ENCODE data around the gene ZBTB47.
A peak's percentile ranks its signal among the peaks of the same experiment; 100 is the strongest.

The ZBTB47 gene

DNA sequence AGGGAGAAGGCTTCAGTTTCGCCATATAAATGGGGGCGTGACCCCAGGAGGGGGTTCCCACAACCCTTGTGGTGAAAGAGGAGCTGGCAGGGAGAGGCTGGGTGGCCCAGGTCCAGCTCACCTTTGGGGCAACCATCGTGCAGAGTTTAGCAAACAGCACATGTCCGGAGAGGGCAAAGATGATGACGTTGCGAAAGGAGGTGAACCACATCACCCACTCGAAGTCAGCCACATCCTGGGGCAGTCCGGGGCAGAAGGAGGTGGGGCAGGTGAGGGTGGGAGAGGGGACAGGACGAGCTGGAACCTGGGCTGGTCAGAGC, 45.4 kb downstream of the ZBTB47 start:
- no peak overlapping the region for H3K4me3 ChIP-seq (ENCODE audit: insufficient read depth, low read depth, low read length, poor library complexity, severe bottlenecking)
- no peak for DNase-seq
- H3K27me3 ChIP-seq (replicated peaks; ENCODE audit: control insufficient read depth, insufficient read depth, low read length, poor library complexity, severe bottlenecking), result no peaks in the 10 kb centered on the region
- H3K36me3 ChIP-seq (ENCODE audit: control insufficient read depth, insufficient read depth, low read length), result no peaks in the 10 kb centered on the region
- H3K27ac ChIP-seq (ENCODE audit: insufficient read depth, low read length, poor library complexity, severe bottlenecking), result no peak overlapping the region
- H3K9me3 ChIP-seq (ENCODE audit: control insufficient read depth, low read length), result no peaks in the 10 kb centered on the region
- peaks cover 7% of the 10 kb centered on the region for H3K4me1 ChIP-seq (ENCODE audit: control insufficient read depth, insufficient read depth, low read length, poor library complexity, severe bottlenecking)

DNA sequence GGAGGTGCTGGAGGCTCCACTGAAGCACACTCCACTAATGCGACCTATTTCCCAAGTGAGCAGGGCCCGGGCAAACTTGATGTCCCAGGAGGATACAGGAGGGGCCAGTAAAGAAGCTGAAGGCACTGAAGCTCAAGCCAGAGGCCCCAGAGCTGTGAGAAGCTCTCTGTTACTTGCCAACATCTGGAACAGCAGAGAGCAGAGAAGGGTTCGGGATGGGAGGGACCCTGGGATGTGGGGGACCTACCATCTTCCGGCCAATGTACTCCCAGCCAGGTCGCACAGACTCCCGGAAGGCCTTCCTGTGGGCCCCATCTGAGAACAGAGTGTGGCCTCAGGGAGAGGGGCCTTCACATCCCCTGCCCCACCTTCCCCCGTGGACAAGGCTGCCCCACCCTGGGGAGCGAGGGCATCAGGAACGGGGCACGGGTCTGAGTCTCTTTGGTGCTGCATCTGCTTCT, 46.0 kb downstream of the ZBTB47 start:
- Histone ChIP-seq H3K27me3 (replicated peaks; ENCODE audit: control insufficient read depth, insufficient read depth, low read length, poor library complexity, severe bottlenecking) (no peaks in the 10 kb centered on the region), H3K4me3 (ENCODE audit: insufficient read depth, low read depth, low read length, poor library complexity, severe bottlenecking) (no peak overlapping the region), H3K9me3 (ENCODE audit: control insufficient read depth, low read length) (no peaks in the 10 kb centered on the region), H3K4me1 (ENCODE audit: control insufficient read depth, insufficient read depth, low read length, poor library complexity, severe bottlenecking) (peaks cover 7% of the 10 kb centered on the region), H3K27ac (ENCODE audit: insufficient read depth, low read length, poor library complexity, severe bottlenecking) (no peak overlapping the region), H3K36me3 (ENCODE audit: control insufficient read depth, insufficient read depth, low read length) (no peaks in the 10 kb centered on the region)
- no peak for DNase-seq

DNA sequence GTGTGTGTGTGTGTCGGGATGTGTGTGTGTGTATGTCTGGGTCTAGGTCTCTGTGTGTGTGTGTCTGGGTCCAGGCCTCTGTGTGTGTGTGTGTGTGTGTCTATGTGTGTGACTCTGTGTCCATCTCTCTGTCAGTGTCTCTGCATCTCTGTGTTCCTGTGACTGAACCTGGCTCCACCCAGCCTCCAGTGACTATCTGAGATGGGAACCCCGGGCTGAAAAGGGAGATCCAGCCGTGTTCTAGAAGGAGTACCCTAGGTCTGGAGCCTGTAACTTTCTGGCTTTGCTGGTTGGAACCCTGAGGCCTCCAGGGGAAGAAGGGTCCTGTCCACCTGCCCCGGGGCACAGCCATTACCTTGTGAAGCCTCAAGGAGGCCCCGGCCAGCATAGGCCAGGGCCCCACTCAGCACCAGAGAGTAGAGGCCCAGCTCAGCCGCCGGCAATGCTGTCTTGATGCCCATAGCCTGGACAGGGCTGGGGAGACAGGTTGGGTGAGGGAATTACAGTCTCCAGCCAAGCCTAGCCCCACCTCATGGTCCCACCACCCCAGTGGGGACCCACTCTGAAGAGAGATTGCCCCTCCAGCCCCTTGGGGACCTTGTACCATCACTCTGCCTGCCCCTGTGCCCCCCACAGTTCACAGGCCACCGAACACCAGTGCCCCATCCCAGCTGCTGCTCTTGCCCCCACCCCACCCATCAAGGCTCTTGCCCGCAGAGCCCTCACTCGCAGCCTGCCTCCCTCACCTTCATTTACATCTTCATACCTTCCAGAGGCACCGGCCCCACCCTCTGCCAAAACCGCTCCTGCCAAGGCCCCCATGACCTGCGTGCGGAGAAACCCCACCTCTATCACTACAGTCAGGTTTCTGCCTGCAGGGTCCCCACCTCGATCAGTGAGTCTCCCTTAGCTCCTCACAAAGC, 47.1 kb downstream of the ZBTB47 start:
- Histone ChIP-seq H3K9me3 (ENCODE audit: control insufficient read depth, low read length) (no peaks in the 10 kb centered on the region), H3K4me1 (ENCODE audit: control insufficient read depth, insufficient read depth, low read length, poor library complexity, severe bottlenecking) (peaks cover 7% of the 10 kb centered on the region), H3K4me3 (ENCODE audit: insufficient read depth, low read depth, low read length, poor library complexity, severe bottlenecking) (no peak overlapping the region), H3K27ac (ENCODE audit: insufficient read depth, low read length, poor library complexity, severe bottlenecking) (no peak overlapping the region), H3K27me3 (replicated peaks; ENCODE audit: control insufficient read depth, insufficient read depth, low read length, poor library complexity, severe bottlenecking) (no peaks in the 10 kb centered on the region), H3K36me3 (ENCODE audit: control insufficient read depth, insufficient read depth, low read length) (no peaks in the 10 kb centered on the region)
- DNase-seq, result no peak

DNA sequence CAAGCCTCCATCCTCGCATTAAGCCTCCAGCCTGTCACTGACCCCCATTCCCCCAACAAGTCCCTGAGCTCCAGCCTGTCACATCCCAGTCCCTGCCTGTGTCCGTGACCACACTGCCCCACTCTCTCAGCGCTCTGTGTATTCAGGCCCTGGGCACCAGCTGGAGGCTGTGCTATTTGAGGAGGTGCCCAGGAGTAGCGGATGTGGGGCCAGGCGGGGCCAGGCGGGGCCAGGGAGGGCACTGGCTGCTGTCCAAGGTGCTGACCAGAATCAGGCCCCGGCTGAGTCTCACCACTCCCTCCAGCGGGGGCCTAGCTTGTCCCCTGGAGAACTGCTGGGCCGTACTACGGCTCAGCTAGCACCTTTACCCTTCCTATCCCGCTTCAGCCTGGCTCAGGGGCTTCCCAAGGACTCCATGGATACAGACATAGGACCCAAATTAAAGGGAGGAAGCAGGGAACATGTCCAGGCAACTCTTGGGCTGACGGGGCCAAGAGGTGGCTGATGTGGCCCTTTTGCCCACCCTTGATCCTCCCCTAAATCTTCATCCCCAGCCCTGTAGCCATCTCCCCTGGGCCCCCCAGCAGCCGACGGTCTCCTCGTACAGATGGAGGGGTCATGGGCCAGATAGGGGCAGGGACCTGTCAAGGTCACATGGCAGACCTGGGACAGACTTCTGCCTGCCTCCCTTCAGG, 48.0 kb downstream of the ZBTB47 start:
- Histone ChIP-seq H3K9me3 (ENCODE audit: control insufficient read depth, low read length) (no peaks in the 10 kb centered on the region), H3K27me3 (replicated peaks; ENCODE audit: control insufficient read depth, insufficient read depth, low read length, poor library complexity, severe bottlenecking) (no peaks in the 10 kb centered on the region), H3K4me1 (ENCODE audit: control insufficient read depth, insufficient read depth, low read length, poor library complexity, severe bottlenecking) (peaks cover 7% of the 10 kb centered on the region), H3K27ac (ENCODE audit: insufficient read depth, low read length, poor library complexity, severe bottlenecking) (no peak overlapping the region), H3K36me3 (ENCODE audit: control insufficient read depth, insufficient read depth, low read length) (no peaks in the 10 kb centered on the region), H3K4me3 (ENCODE audit: insufficient read depth, low read depth, low read length, poor library complexity, severe bottlenecking) (no peak overlapping the region)
- peak; percentile 18 to 24 (median 18) for DNase-seq

DNA sequence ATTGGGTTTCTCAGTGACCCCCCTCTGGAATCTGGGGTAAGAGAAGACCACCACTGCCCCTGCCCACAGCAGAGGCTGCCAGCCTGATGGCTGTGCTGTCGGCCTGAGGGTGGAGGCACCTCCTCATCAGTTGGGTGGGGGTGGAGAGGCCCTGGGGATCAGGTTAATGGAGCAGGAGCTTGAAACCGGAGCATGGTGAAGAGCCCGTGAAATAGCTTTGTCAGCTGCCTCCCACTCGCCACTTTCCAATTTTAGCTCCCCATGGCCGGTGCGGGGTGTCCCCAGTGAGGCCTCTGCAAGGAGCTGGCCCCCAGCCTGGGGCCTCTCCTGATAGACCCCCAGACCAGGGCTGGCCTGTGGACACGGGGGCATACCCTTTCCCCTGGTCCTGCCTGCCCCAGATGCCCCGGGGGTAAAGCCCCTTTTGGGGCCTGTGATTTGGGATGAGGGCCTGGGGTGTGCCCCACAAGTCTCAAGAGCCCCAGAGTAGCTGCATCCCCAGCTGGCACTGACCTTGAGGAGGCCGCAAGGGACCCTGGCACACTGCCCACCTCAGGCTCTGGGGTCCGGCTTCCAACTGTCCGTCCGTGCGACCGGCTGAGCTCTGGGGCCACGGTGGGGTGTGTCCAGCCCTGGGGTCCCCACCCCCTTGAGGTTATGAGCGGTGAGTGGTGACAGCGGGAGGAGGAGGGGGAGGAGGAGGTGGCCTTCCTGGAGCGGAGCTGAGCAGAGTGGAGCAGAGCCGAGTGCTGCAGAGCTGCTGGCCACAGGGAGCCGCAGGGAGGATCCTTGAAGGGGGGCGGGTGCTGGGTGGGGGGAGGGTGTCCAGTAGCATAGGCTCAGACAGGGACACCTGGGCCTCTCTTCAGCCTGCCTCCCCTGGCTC, 48.8 kb downstream of the ZBTB47 start, which contains the start of gene HHATL:
TSS of gene HHATL (minus strand) at position 733 of the 886 bp plus-strand sequence. CDS start 1,972 bp downstream, outside the sequence.
- no peaks in the 10 kb centered on the region for H3K9me3 ChIP-seq (ENCODE audit: control insufficient read depth, low read length)
- no peaks in the 10 kb centered on the region for H3K27me3 ChIP-seq (replicated peaks; ENCODE audit: control insufficient read depth, insufficient read depth, low read length, poor library complexity, severe bottlenecking)
- H3K4me1 ChIP-seq (ENCODE audit: control insufficient read depth, insufficient read depth, low read length, poor library complexity, severe bottlenecking), result peaks cover 7% of the 10 kb centered on the region
- DNase-seq, result no peak
- no peaks in the 10 kb centered on the region for H3K36me3 ChIP-seq (ENCODE audit: control insufficient read depth, insufficient read depth, low read length)
- H3K27ac ChIP-seq (ENCODE audit: insufficient read depth, low read length, poor library complexity, severe bottlenecking), result no peak within 1 kb of the TSS
- H3K4me3 ChIP-seq (ENCODE audit: insufficient read depth, low read depth, low read length, poor library complexity, severe bottlenecking), result no peak within 1 kb of the TSS

DNA sequence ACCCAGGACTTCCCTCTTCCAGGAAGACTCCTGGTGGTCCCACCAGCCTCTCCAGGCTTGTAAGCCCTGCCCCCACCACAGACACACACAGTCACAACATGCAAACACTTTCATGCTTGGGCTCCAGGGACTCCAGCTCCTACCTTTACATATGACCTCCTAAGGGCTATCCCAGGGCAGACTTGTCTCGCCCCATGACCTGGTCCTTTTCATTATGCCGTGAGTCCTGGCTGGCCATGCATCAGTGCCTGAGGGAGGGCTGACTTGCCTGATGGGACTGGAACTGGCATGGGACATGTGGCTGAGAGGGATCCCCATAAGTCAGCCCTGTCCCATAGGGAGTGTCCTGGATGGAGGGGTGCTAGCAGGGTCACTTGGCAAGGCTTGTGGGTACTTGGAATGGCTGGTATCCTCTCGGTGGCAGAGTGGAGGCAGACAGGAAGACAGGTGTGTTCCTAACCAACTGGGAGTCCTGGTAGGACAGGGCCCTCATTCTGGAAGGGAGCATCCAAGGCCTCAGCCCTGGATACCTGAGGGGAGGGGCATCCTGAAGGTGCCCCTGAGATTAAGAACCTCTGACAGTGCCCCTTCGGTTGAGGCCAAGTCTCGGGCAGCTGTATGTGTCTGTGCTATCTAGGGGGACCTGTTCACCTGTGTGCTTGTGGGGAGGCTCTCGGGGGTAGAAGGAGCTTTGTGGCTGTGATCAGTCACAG, 49.6 kb downstream of the ZBTB47 start:
- no peaks in the 10 kb centered on the region for H3K27me3 ChIP-seq (replicated peaks; ENCODE audit: control insufficient read depth, insufficient read depth, low read length, poor library complexity, severe bottlenecking)
- H3K4me1 ChIP-seq (ENCODE audit: control insufficient read depth, insufficient read depth, low read length, poor library complexity, severe bottlenecking), result peaks cover 7% of the 10 kb centered on the region
- no peaks in the 10 kb centered on the region for H3K36me3 ChIP-seq (ENCODE audit: control insufficient read depth, insufficient read depth, low read length)
- no peak for DNase-seq
- no peaks in the 10 kb centered on the region for H3K9me3 ChIP-seq (ENCODE audit: control insufficient read depth, low read length)
- no peak overlapping the region for H3K27ac ChIP-seq (ENCODE audit: insufficient read depth, low read length, poor library complexity, severe bottlenecking)
- no peak overlapping the region for H3K4me3 ChIP-seq (ENCODE audit: insufficient read depth, low read depth, low read length, poor library complexity, severe bottlenecking)

DNA sequence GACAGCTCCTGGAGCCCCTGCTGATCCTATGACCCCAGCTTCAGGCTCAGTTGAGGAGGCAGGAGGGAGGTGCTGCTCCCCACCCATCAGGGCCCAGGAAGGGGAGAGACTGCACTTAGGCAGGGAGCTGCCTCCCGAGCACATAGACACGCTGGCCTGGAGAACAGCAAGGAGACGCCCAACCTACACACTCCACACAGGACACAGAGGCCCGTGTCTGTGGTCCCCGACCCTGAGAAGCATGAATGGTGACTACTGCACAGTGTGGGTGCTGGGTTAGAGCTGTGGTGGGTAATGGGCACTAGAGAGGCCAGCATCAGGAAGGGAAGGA, 50.2 kb downstream of the ZBTB47 start:
- Histone ChIP-seq H3K4me3 (ENCODE audit: insufficient read depth, low read depth, low read length, poor library complexity, severe bottlenecking) (no peak overlapping the region), H3K27me3 (replicated peaks; ENCODE audit: control insufficient read depth, insufficient read depth, low read length, poor library complexity, severe bottlenecking) (no peaks in the 10 kb centered on the region), H3K9me3 (ENCODE audit: control insufficient read depth, low read length) (no peaks in the 10 kb centered on the region), H3K4me1 (ENCODE audit: control insufficient read depth, insufficient read depth, low read length, poor library complexity, severe bottlenecking) (peaks cover 5% of the 10 kb centered on the region), H3K36me3 (ENCODE audit: control insufficient read depth, insufficient read depth, low read length) (no peaks in the 10 kb centered on the region), H3K27ac (ENCODE audit: insufficient read depth, low read length, poor library complexity, severe bottlenecking) (no peak overlapping the region)
- DNase-seq, result no peak

DNA sequence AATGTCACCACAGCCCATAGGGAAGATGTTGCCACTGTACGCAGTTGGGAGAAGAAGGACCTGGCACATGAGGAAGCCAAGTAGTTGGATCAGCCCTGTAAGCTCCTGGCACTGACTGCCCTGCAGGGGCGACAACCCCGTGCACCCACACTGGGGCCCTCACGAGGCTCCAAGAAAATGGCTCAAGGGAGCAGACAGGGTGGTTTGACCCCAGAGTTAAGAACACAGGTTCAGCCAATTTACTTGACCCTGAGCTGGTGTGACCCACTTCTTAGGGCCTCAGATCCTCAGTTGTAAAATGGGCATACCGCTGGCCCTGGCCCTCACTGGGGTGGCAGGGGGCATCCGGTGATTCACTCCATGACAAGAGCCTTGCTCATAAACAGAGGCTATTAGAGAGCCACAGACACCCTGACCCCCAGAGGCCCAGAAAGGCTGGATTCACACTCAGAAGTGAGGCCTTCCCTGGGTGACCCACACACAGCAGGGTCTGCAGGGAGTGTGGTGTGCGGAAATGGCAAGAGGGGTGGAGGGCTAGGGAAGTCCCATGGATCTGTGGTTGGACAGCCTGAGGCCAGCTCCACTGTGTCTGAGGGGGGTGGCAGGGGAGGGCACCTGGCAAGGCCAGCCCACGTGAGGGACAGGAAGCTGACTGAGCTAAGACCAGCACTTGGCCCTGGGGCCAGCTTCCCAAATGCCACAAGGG, 50.8 kb downstream of the ZBTB47 start:
- no peak overlapping the region for H3K4me3 ChIP-seq (ENCODE audit: insufficient read depth, low read depth, low read length, poor library complexity, severe bottlenecking)
- no peak for DNase-seq
- no peak overlapping the region for H3K27ac ChIP-seq (ENCODE audit: insufficient read depth, low read length, poor library complexity, severe bottlenecking)
- no peaks in the 10 kb centered on the region for H3K27me3 ChIP-seq (replicated peaks; ENCODE audit: control insufficient read depth, insufficient read depth, low read length, poor library complexity, severe bottlenecking)
- peaks cover 2% of the 10 kb centered on the region for H3K4me1 ChIP-seq (ENCODE audit: control insufficient read depth, insufficient read depth, low read length, poor library complexity, severe bottlenecking)
- H3K36me3 ChIP-seq (ENCODE audit: control insufficient read depth, insufficient read depth, low read length), result no peaks in the 10 kb centered on the region
- no peaks in the 10 kb centered on the region for H3K9me3 ChIP-seq (ENCODE audit: control insufficient read depth, low read length)
